ENCODE data around the gene NUP62. TPM values are rescaled to one million over a fixed set of nuclear protein-coding genes. Genes with fewer than 3 reads are reported as not detected.

Gene NUP62
- total and polyA plus RNA-seq, 8 donors: 11.4 to 26.4 (median 17.4) TPM

DNA sequence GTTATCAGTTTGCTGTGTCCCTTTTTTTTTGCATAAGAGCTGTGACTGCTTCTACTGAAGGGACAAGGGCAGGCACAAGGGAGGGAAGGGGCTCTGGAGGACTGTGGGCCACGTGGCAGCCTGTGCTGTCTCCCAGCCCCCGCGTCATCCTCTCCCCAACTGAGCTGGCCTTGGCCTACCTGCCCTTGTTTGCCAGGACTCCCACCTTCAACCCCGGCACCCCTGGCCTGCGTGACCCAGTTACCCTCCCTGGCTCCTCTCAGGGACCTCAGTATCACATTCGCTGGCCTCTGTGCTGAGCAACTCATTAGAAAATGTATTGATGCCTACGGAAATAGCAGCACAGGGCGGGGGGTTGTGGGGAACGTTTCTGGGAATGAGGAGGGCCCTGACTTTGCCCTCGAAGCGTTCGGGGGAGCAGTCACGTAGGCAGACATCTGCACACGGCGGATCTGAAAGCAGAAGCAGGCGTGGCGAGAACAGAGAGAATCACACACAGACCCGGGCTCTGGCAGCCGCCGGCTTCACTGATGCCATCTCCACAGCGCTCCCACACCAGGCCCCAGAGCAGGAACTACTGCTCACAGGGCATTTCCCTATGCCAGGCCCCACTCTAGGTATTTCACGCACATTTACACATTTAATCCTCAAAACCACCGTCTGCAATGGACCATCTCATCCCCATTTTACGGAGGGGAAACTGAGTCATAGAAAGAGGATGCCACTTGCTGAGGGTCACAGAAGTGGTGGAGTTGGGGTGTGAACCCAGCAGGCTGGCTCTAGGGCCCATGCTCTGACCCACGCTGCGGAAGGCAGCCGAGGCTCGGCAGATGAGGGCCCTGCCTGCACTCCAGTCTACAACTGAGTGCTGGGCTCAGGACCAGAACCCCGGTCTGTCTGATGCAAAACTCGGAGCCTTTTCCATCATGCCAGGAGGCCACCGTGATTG is 6.0 kb downstream of the NUP62 start:
- DNase-seq: peak in 1 of 6 donors; percentile 24
- Histone ChIP-seq H3K27ac (no peak overlapping the region), H3K4me1 (peaks cover 7 to 13% (median 9%) of the 10 kb centered on the region in 3 donors), H3K27me3 (no peaks in the 10 kb centered on the region), H3K4me3 (no peak overlapping the region), H3K36me3 (peaks cover 0 to 9% (median 0%) of the 10 kb centered on the region in 3 donors), H3K9me3 (no peaks in the 10 kb centered on the region)
- ATAC-seq: peak in 2 of 4 donors; percentile 27 to 62
- FAIRE-seq: no peak
- intact Hi-C loops (cut with DNase I): no loop called here
- TF ChIP-seq, protein P1, sequence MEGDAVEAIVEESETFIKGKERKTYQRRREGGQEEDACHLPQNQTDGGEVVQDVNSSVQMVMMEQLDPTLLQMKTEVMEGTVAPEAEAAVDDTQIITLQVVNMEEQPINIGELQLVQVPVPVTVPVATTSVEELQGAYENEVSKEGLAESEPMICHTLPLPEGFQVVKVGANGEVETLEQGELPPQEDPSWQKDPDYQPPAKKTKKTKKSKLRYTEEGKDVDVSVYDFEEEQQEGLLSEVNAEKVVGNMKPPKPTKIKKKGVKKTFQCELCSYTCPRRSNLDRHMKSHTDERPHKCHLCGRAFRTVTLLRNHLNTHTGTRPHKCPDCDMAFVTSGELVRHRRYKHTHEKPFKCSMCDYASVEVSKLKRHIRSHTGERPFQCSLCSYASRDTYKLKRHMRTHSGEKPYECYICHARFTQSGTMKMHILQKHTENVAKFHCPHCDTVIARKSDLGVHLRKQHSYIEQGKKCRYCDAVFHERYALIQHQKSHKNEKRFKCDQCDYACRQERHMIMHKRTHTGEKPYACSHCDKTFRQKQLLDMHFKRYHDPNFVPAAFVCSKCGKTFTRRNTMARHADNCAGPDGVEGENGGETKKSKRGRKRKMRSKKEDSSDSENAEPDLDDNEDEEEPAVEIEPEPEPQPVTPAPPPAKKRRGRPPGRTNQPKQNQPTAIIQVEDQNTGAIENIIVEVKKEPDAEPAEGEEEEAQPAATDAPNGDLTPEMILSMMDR (IDR thresholded peaks at IDR 0.05): no peak
- WGBS, 2 donors: 87 to 89% methylated on average over 31 of the region's 31 CpGs

DNA sequence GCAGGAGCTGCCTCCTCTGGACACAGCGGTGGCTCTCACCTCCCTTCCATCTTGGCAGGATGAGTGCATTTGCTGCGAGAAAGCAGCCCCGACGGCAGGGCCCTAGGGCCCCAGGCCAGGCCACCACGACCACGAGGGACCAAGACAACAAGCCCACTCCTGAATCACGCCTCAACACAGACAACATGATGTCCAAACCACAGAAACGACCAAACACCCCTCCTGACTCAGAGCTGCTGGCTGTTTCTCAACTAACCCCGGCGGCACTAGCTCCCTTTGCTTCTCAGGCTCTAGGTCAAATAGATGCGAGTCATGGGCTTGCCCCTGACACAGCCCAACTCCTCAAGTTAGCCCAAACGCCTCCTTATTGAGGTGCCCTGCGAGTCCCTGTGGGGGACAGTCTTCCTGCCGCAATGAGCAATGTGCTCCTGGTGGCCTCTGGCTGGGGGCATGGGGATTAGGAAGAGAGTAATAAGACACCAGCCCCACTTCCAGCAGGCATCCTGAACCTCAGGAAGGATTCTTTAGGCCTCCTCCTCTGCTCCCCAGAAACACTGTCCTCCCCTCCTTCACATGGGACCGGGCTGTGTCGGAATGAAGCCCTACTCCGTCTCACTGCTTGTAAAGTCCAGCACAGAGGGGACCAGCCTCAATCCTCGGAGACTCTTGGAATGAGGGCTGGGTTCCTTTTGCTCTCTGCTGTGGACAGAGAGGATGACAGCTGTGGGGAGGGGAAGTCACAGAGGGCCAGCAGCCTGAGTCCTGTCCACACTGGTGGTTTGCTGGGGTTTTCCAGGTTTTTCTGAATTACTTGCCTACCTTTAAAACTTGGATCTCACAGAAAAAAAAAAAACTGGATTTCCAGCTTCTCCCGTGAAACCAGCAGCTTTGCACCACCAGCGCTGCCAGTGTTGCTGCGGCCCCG is 7.2 kb downstream of the NUP62 start:
- Histone ChIP-seq H3K9me3 (no peaks in the 10 kb centered on the region), H3K27ac (no peak overlapping the region), H3K4me1 (peaks cover 0 to 2% (median under 1%) of the 10 kb centered on the region in 3 donors), H3K4me3 (no peak overlapping the region), H3K36me3 (peaks cover 0 to 9% (median 0%) of the 10 kb centered on the region in 3 donors), H3K27me3 (no peaks in the 10 kb centered on the region)
- ATAC-seq: no peak
- DNase-seq: peak in 1 of 6 donors; percentile 19
- FAIRE-seq: no peak
- WGBS, 2 donors: 88 to 90% methylated on average over 22 of the region's 22 CpGs
- TF ChIP-seq, protein P1 (IDR thresholded peaks at IDR 0.05): no peak
- intact Hi-C loops (cut with DNase I): no loop called here

DNA sequence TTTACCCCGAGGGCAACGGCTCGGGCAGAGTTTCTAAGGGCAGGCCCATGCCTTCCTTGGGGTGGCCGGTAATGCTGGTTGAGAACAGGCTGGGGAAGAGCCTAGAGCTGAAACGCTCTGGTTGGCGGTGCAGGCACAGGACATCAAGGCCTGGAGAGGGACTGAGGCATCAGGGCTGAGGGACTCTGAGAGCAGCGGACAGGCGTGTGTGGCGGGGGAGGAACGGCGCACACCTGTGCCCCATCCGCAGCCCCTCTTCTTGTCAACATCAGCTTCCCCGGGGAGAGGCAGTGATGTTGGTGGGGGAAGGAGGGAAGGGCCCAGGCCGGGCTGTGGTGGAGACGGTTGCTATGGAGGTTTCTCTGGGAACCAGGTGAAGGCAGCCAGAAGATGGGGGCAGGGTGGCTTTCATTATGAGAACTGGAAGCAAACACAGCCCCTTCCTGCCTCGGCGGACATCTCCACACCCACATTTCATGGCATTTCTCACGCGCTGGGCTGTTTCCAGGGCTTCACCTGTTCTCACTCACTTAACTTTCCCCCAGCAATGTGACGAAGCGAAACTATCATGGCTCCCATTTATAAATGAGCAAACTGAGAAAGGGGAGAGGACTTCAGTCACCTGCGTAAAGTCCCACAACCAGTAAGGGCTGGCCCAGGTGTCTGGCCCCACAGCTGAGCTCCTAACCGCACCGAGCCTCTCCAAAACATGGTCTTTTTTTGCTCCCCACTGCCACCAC is 8.5 kb downstream of the NUP62 start:
- DNase-seq (peak in 1 of 6 donors; percentile 40), FAIRE-seq (no peak), ATAC-seq (peak in 2 of 4 donors; percentile 24 to 45)
- Histone ChIP-seq H3K9me3 (no peaks in the 10 kb centered on the region), H3K27ac (no peak overlapping the region), H3K4me1 (no peaks in the 10 kb centered on the region), H3K36me3 (peaks cover 0 to 9% (median 0%) of the 10 kb centered on the region in 3 donors), H3K4me3 (no peak overlapping the region), H3K27me3 (no peaks in the 10 kb centered on the region)
- 86 to 90% methylated on average over 23 to 24 of the region's 24 CpGs for WGBS, 2 donors
- TF ChIP-seq, protein P1 (IDR thresholded peaks at IDR 0.05): no peak
- intact Hi-C loops (cut with DNase I): no loop called here

DNA sequence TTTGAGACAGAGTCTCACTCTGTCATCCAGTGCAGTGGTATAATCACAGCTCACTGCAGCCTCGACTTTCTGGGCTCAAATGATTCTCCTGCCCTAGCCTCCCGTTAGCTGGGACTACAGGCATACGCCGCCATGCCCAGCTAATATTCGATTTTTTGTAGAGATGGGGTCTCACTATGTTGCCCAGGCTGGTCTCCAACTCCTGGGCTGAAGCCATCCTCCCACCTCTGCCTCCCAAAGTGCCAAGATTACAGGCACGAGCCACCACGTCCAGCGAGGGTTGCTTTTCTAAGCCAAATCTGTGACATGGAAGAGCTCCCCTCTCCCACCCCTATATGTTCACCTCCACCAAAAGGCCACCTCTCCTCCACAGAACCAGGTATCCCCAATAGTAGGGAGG is 11.2 kb downstream of the NUP62 start:
- FAIRE-seq (no peak), DNase-seq (no peak), ATAC-seq (no peak)
- Histone ChIP-seq H3K27me3 (no peaks in the 10 kb centered on the region), H3K4me3 (no peak overlapping the region), H3K9me3 (no peaks in the 10 kb centered on the region), H3K4me1 (no peaks in the 10 kb centered on the region), H3K27ac (no peak overlapping the region), H3K36me3 (no peaks in the 10 kb centered on the region)
- 90 to 95% methylated on average over 8 of the region's 8 CpGs for WGBS, 2 donors
- TF ChIP-seq, protein P1 (IDR thresholded peaks at IDR 0.05): no peak
- intact Hi-C loops (cut with DNase I): no loop called here
